ENCODE results near the gene TRIM27.
"Not testable (repeated sequence)": the region's sequence is repeated elsewhere in the genome, so short reads cannot be mapped to it uniquely, and the experiment has no call there.

The TRIM27 gene

DNA sequence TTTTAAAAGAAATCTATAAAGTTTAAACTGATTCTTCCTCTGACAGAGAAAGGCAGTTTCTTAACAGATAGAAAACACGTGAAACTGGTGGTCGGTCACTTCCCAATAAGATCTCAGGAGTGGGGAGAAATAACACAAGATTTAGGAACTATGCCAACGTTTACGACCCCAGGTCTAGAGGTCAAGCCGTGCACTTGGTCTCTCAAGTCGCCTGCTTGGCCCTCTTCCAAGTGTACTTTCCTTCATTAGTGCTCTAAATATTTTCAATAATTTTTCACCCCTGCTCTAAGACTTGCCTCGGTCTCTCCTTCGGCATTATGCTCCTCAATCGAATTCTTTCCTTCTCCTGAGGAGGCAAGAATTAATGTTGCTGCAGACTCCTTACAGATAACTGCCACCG is 61.7 kb downstream of the TRIM27 start:
- no peak for DNase-seq

DNA sequence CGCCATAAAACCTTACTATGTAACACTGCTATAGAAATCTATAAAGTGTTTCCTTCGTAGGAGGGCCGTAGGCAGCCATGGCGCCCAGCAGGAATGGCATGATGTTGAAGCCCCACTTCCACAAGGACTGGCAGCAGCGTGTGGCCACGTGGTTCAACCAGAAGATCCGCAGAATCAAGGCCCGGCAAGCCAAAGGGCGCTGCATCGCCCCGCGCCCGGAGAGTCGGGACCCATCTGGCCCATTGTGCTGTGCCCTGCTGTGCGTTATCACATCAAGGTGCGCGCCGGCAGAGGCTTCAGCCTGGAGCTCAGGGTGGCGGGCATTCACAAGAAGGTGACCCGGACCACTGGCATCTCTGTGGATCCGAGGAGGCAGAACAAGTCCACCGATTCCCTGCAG is 62.4 kb downstream of the TRIM27 start:
- no peak for DNase-seq

DNA sequence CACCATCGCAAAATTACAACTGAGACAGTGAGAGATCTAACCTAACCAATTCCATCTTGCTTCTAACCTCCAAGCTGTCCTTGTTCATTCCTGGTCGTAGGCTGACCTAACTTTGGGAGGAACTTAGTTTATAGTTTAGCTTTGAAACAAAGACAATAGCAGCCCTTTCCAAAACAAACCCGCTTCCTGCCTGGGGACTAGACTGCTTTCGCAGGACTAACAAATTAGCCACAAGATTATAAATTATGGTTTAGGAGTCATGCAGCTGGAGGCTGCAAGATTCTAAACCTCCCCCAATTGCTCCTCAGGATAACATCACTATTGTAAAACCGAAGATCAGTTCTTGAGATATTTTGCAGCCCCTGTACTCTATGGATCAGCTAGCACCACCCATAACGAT is 63.2 kb downstream of the TRIM27 start:
- no peak for DNase-seq

DNA sequence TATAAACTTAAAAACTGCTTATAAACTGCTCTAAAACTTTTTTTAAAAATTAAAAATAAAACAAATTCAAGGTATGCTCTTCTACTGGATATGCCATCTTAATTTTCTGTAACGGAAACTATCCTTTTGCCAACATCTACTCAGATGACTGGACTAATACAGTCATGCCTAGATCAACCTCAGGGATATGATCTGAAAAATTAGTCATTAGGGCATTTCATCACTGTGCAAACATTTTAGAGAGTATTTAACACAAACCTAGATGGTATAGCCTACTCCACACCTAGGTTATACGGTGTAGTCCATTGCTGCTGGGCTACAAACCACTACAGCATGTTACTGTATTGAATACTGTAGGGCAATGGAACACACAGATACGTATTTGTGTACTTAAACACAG is 64.8 kb downstream of the TRIM27 start:
- DNase-seq = no peak

DNA sequence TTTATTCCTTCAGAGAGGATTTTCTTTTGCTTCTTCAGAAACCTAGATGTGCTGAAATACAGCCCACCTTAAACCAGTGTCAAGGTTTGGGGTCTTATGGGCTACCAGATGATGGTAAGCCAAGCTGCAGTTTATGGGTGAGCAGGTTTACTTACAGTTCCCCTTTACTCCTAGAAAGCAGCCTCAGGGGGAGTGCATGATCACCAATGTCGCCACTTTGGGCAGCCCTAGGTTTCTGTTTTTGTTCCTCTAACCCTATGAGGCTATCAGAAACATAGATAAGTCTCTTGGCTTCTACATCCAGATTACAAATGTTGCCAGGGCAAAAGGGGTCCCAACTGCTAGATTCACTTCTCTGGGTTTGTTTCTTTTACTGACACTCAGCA is 67.2 kb downstream of the TRIM27 start:
- no peak for DNase-seq

DNA sequence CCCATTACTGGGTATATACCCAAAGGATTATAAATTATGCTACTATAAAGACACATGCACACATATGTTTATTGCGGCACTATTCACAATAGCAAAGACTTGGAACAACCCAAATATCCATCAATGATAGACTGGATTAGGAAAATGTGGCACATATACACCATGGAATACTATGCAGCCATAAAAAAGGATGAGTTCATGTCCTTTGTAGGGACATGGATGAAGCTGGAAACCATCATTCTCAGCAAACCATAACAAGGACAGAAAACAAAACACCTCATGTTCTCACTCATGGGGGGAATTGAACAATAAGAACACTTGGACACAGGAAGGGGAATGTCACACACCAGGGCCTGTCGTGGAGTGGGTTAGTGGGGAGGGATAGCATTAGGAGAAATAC is 69.4 kb downstream of the TRIM27 start:
- DNase-seq = not testable (repeated sequence)
